Measurements from ENCODE around the gene RAD21L1.

The RAD21L1 gene

DNA sequence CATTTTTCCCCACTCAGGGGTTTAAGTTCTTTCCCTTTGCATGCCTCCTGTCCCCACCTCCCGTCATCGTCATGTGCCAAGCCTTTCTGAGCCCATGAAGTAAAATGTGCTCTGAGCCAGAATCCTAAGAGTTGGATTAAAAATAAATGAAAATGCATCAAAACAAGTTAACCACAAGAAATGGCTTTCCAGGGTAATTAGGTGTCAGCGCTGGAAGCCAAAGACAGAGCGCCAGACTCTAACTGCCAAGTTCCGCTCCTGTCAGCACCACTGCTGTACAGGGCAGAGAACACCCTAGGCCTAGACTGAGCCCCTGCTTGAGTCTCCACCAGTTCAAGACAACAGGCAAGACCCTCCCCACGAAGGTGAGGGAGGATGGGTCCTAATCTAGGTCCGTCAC, 28.0 kb upstream of the RAD21L1 start:
- no peak overlapping the region for H3K27ac ChIP-seq (replicated peaks)
- DNase-seq (ENCODE audit: low read depth in 1 of 2, low spot score in 1 of 2), result no peak
- H3K27me3 ChIP-seq (ENCODE audit: insufficient read depth, poor library complexity, severe bottlenecking), result peaks cover 4% of the 10 kb centered on the region
- H3K4me3 ChIP-seq (replicated peaks; ENCODE audit: insufficient read depth, low read length), result no peak overlapping the region
- no peak for TF ChIP-seq POLR2AphosphoS5 (IDR thresholded peaks at IDR 0.05; ENCODE audit: low read depth)
- TF ChIP-seq GABPA (IDR thresholded peaks at IDR 0.05; ENCODE audit: low read depth), result no peak
- TF ChIP-seq, protein P1, sequence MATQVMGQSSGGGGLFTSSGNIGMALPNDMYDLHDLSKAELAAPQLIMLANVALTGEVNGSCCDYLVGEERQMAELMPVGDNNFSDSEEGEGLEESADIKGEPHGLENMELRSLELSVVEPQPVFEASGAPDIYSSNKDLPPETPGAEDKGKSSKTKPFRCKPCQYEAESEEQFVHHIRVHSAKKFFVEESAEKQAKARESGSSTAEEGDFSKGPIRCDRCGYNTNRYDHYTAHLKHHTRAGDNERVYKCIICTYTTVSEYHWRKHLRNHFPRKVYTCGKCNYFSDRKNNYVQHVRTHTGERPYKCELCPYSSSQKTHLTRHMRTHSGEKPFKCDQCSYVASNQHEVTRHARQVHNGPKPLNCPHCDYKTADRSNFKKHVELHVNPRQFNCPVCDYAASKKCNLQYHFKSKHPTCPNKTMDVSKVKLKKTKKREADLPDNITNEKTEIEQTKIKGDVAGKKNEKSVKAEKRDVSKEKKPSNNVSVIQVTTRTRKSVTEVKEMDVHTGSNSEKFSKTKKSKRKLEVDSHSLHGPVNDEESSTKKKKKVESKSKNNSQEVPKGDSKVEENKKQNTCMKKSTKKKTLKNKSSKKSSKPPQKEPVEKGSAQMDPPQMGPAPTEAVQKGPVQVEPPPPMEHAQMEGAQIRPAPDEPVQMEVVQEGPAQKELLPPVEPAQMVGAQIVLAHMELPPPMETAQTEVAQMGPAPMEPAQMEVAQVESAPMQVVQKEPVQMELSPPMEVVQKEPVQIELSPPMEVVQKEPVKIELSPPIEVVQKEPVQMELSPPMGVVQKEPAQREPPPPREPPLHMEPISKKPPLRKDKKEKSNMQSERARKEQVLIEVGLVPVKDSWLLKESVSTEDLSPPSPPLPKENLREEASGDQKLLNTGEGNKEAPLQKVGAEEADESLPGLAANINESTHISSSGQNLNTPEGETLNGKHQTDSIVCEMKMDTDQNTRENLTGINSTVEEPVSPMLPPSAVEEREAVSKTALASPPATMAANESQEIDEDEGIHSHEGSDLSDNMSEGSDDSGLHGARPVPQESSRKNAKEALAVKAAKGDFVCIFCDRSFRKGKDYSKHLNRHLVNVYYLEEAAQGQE (IDR thresholded peaks at IDR 0.05; ENCODE audit: insufficient replicate concordance, low read depth), result no peak
- no peak for TF ChIP-seq SPI1 (IDR thresholded peaks at IDR 0.05; ENCODE audit: borderline replicate concordance, low read depth)
- TF ChIP-seq CTCF (IDR thresholded peaks at IDR 0.05; ENCODE audit: insufficient read depth, low read length), result no peak

DNA sequence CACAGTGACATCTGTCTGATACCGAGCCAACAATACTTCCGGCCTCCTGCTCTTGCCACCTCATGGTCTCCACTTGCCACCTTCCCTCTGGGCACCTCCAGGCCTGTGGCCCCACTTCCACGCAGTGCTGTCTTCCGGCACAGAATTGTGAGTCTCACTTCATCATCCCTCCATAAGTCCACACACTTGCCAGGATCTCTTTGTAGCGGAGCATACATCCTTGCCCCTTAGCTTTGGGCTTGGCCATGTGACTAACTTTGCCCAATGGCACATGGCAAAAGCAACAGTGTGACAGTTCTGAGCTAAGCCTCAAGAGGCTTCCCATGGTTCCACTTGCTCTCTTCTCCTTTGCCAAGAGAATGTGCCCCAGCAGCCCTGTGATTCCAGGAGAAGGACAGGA, 27.1 kb upstream of the RAD21L1 start:
- no peak for DNase-seq (ENCODE audit: low read depth in 1 of 2, low spot score in 1 of 2)
- Histone ChIP-seq H3K27me3 (ENCODE audit: insufficient read depth, poor library complexity, severe bottlenecking) (no peaks in the 10 kb centered on the region), H3K4me3 (replicated peaks; ENCODE audit: insufficient read depth, low read length) (no peak overlapping the region), H3K27ac (replicated peaks) (no peak overlapping the region)
- TF ChIP-seq CTCF (IDR thresholded peaks at IDR 0.05; ENCODE audit: insufficient read depth, low read length) (no peak), SPI1 (IDR thresholded peaks at IDR 0.05; ENCODE audit: borderline replicate concordance, low read depth) (no peak), POLR2AphosphoS5 (IDR thresholded peaks at IDR 0.05; ENCODE audit: low read depth) (no peak), GABPA (IDR thresholded peaks at IDR 0.05; ENCODE audit: low read depth) (no peak)
- TF ChIP-seq, protein P1 (IDR thresholded peaks at IDR 0.05; ENCODE audit: insufficient replicate concordance, low read depth), result no peak

DNA sequence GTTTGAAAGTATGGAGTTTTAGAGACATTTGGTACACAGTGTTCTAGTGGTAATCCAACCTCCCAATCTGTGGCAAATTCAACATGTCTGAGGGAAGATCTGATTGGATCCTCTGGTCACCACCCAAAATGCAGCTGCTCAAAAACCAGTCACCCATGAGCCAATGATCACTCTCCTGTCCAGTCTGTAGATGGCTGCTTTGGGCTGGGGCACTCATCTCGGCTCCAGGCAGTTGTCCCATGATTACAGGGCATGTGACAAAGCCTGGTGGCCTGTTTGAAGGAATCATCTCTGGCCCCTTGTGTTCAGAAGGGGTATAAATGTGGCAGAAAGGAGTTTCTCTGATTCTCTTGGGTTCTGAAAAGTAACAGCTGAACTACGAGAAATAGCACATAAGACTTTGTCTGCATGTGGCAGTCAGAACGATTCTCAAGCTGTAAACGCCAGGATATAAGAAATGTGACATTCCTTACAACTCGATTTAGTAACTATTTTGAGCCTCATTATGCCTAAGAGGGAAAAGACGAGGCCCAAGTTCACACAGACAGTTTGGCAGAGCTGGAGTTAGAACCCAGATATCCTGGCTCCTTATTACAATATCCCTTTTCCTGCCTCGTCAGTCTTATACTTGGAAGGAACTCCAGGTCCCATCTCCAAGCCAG, 26.5 kb upstream of the RAD21L1 start:
- no peak for TF ChIP-seq POLR2AphosphoS5 (IDR thresholded peaks at IDR 0.05; ENCODE audit: low read depth)
- TF ChIP-seq, protein P1 (IDR thresholded peaks at IDR 0.05; ENCODE audit: insufficient replicate concordance, low read depth), result no peak
- no peak for TF ChIP-seq SPI1 (IDR thresholded peaks at IDR 0.05; ENCODE audit: borderline replicate concordance, low read depth)
- no peak for TF ChIP-seq GABPA (IDR thresholded peaks at IDR 0.05; ENCODE audit: low read depth)
- no peak for TF ChIP-seq CTCF (IDR thresholded peaks at IDR 0.05; ENCODE audit: insufficient read depth, low read length)
- no peaks in the 10 kb centered on the region for H3K27me3 ChIP-seq (ENCODE audit: insufficient read depth, poor library complexity, severe bottlenecking)
- no peak overlapping the region for H3K4me3 ChIP-seq (replicated peaks; ENCODE audit: insufficient read depth, low read length)
- no peak overlapping the region for H3K27ac ChIP-seq (replicated peaks)
- DNase-seq (ENCODE audit: low read depth in 1 of 2, low spot score in 1 of 2), result no peak

Data from HL-60 (cell line).